ENCODE measurements around the gene CMA1. TPM values are rescaled to one million over a fixed set of nuclear protein-coding genes. Genes with fewer than 3 reads are reported as not detected.
A peak's percentile ranks its signal among the peaks of the same experiment; 100 is the strongest.
"Not testable (repeated sequence)": the region's sequence is repeated elsewhere in the genome, so short reads cannot be mapped to it uniquely, and the experiment has no call there.

Gene CMA1
- total and polyA plus RNA-seq, 4 donors = 0.81 TPM; not detected in 3

DNA sequence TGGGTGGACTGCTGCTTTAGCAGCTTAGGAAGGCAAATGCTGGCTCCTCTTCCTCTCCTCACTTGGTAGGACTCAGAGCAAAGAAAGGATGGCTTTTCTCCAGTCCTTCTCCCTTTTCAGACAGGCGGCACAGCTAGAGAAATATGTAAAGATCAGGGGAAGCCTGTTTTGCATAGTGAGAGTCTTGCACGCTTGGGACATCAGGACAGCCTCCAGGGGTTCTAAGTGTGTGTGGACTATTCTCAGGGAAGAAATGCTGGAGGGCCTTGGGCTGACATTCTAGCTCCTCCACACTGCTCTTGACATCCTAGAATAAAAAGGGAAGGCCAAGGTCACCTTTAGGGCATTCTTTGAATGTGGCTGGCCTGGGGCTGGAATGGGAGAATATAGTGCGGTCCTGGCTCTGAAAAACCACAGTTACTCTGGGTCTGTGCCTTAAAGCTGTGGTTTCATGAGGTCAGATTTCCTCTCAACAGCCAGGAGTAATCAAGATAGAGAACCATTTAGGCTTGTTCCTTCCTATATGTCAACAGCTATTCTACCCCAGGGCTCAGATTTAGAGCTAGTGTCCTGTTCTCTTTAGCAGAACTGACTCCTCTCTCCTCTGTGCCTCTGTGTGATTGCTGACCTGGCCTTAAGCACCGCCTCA is 24.3 kb downstream of the CMA1 start:
- H3K27ac ChIP-seq (ENCODE audit: low read depth in 1 of 2, low read length in 2 of 2) = no peak overlapping the region
- no peaks in the 10 kb centered on the region for H3K4me1 ChIP-seq (ENCODE audit: control insufficient read depth in 4 of 4, insufficient read depth in 4 of 4, low read length in 3 of 4)
- DNase-seq (ENCODE audit: low spot score) = no peak
- 55% methylated on average over 4 of the region's 4 CpGs for WGBS
- TF ChIP-seq, protein P1, sequence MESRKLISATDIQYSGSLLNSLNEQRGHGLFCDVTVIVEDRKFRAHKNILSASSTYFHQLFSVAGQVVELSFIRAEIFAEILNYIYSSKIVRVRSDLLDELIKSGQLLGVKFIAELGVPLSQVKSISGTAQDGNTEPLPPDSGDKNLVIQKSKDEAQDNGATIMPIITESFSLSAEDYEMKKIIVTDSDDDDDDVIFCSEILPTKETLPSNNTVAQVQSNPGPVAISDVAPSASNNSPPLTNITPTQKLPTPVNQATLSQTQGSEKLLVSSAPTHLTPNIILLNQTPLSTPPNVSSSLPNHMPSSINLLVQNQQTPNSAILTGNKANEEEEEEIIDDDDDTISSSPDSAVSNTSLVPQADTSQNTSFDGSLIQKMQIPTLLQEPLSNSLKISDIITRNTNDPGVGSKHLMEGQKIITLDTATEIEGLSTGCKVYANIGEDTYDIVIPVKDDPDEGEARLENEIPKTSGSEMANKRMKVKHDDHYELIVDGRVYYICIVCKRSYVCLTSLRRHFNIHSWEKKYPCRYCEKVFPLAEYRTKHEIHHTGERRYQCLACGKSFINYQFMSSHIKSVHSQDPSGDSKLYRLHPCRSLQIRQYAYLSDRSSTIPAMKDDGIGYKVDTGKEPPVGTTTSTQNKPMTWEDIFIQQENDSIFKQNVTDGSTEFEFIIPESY (IDR thresholded peaks at IDR 0.05) = no peak
- no peak for TF ChIP-seq TAF1 (conservative IDR thresholded peaks at IDR 0.05)
- no peak for TF ChIP-seq GABPA (IDR thresholded peaks at IDR 0.05 in 1 of 2, conservative IDR thresholded peaks at IDR 0.05 in 1 of 2)
- TF ChIP-seq, protein P2, sequence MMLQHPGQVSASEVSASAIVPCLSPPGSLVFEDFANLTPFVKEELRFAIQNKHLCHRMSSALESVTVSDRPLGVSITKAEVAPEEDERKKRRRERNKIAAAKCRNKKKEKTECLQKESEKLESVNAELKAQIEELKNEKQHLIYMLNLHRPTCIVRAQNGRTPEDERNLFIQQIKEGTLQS (IDR thresholded peaks at IDR 0.05) = no peak
- TF ChIP-seq YY1 (IDR thresholded peaks at IDR 0.05) = no peak
- no peak for TF ChIP-seq NR2F2 (IDR thresholded peaks at IDR 0.05)
- TF ChIP-seq HNF4A (conservative IDR thresholded peaks at IDR 0.05) = no peak
- no peak for TF ChIP-seq RAD21 (IDR thresholded peaks at IDR 0.05)
- TF ChIP-seq SP1 (IDR thresholded peaks at IDR 0.05) = no peak
- no peak for TF ChIP-seq FOXA2 (IDR thresholded peaks at IDR 0.05)
- TF ChIP-seq, protein P3, sequence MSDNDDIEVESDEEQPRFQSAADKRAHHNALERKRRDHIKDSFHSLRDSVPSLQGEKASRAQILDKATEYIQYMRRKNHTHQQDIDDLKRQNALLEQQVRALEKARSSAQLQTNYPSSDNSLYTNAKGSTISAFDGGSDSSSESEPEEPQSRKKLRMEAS (IDR thresholded peaks at IDR 0.05) = no peak
- no peak for TF ChIP-seq EGR1 (IDR thresholded peaks at IDR 0.05; ENCODE audit: low read depth in 2 of 2)
- TF ChIP-seq JUND (IDR thresholded peaks at IDR 0.05) = no peak
- no peaks in the 10 kb centered on the region for H3K36me3 ChIP-seq (ENCODE audit: control insufficient read depth in 4 of 4, insufficient read depth in 3 of 4, low read depth in 1 of 4, low read length in 3 of 4)
- H3K27me3 ChIP-seq (ENCODE audit: control insufficient read depth in 4 of 4, insufficient read depth in 4 of 4, low read length in 3 of 4) = no peaks in the 10 kb centered on the region
- no peaks in the 10 kb centered on the region for H3K9me3 ChIP-seq (ENCODE audit: control insufficient read depth in 4 of 4, low read length in 3 of 4)
- H3K9ac ChIP-seq (ENCODE audit: low read depth in 1 of 2, low read length in 2 of 2) = no peak overlapping the region
- no peak overlapping the region for H3K4me3 ChIP-seq (ENCODE audit: low read depth in 1 of 3, low read length in 3 of 3)

DNA sequence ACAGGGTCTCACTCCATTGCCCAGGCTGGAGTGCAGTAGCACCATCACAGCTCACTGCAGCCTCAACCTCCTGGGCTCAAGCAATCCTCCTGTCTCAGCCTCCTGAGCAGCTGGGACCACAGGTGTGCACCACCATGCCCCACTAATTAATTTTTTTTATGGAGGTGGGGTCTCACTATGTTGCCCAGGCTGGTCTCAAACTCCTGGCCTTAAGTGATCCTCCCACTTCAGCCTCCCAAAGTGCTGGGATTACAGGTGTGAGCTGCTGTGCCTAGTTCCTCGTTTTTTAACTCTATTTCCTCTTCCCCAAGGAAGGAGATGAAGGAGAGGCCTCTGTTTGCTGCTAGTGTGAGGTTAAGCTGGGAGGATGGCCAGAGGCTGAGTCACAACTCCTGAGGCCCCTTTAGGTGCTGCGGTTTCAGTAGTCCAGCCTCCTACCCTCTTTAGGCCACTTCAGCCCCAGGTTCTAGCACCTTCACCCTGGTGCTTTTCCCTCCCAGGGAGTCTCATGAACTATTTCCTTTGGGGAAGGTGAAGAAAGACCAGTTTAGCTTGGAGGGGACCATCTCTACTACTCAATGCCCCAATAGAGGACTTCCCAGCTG is 25.3 kb downstream of the CMA1 start:
- H3K4me1 ChIP-seq (ENCODE audit: control insufficient read depth in 4 of 4, insufficient read depth in 4 of 4, low read length in 3 of 4); H3K9ac ChIP-seq (ENCODE audit: low read depth in 1 of 2, low read length in 2 of 2); H3K9me3 ChIP-seq (ENCODE audit: control insufficient read depth in 4 of 4, low read length in 3 of 4); H3K4me3 ChIP-seq (ENCODE audit: low read depth in 1 of 3, low read length in 3 of 3); H3K27me3 ChIP-seq (ENCODE audit: control insufficient read depth in 4 of 4, insufficient read depth in 4 of 4, low read length in 3 of 4); H3K27ac ChIP-seq (ENCODE audit: low read depth in 1 of 2, low read length in 2 of 2); DNase-seq (ENCODE audit: low spot score); H3K36me3 ChIP-seq (ENCODE audit: control insufficient read depth in 4 of 4, insufficient read depth in 3 of 4, low read depth in 1 of 4, low read length in 3 of 4): not testable (repeated sequence)
- 77% methylated on average over 2 of the region's 2 CpGs for WGBS

DNA sequence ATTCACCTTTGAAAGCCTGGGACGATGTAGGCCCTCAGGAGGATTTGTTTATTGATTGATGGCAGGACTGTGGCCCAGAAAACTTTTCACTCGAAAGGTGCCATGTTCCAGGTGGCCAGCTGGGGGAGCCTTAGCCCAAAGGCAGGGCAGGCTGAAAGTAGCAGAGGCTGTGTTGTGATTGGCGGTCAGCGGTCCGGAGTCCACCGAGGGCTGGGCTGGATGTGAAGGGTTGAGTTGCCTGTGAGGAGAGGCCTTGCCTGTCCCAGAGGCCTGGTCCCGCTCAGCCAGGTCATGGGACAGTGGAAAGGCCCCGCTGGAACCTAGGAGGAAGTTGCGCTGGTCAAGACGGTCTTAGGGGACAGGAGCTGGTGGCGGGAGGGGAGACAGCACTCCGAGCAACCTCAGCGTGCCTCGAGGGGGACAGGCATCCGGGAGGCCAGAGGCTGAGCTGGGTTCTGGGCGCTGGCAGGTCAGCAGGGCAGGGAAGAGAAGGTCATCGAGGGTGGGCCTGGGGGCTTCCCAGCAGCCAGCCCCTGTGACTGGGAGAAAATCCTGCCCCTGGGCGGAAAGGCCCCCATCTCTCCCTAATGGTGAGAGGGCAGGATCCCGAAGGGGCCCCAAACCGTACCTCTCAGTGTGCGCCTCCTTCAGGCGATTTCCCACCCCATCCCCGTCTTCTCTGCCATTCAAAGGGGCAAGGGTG is 26.3 kb downstream of the CMA1 start:
- Histone ChIP-seq H3K27ac (ENCODE audit: low read depth in 1 of 2, low read length in 2 of 2) (no peak overlapping the region), H3K4me1 (ENCODE audit: control insufficient read depth in 4 of 4, insufficient read depth in 4 of 4, low read length in 3 of 4) (no peaks in the 10 kb centered on the region), H3K27me3 (ENCODE audit: control insufficient read depth in 4 of 4, insufficient read depth in 4 of 4, low read length in 3 of 4) (no peaks in the 10 kb centered on the region), H3K9ac (ENCODE audit: low read depth in 1 of 2, low read length in 2 of 2) (no peak overlapping the region), H3K36me3 (ENCODE audit: control insufficient read depth in 4 of 4, insufficient read depth in 3 of 4, low read depth in 1 of 4, low read length in 3 of 4) (no peaks in the 10 kb centered on the region), H3K9me3 (ENCODE audit: control insufficient read depth in 4 of 4, low read length in 3 of 4) (no peaks in the 10 kb centered on the region), H3K4me3 (ENCODE audit: low read depth in 1 of 3, low read length in 3 of 3) (no peak overlapping the region)
- no peak for TF ChIP-seq YY1 (IDR thresholded peaks at IDR 0.05)
- TF ChIP-seq, protein P4, sequence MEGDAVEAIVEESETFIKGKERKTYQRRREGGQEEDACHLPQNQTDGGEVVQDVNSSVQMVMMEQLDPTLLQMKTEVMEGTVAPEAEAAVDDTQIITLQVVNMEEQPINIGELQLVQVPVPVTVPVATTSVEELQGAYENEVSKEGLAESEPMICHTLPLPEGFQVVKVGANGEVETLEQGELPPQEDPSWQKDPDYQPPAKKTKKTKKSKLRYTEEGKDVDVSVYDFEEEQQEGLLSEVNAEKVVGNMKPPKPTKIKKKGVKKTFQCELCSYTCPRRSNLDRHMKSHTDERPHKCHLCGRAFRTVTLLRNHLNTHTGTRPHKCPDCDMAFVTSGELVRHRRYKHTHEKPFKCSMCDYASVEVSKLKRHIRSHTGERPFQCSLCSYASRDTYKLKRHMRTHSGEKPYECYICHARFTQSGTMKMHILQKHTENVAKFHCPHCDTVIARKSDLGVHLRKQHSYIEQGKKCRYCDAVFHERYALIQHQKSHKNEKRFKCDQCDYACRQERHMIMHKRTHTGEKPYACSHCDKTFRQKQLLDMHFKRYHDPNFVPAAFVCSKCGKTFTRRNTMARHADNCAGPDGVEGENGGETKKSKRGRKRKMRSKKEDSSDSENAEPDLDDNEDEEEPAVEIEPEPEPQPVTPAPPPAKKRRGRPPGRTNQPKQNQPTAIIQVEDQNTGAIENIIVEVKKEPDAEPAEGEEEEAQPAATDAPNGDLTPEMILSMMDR (IDR thresholded peaks at IDR 0.05; ENCODE audit: low read depth, low read length, missing input control) = peak; percentile 30
- no peak for TF ChIP-seq TAF1 (conservative IDR thresholded peaks at IDR 0.05)
- TF ChIP-seq SP1 (IDR thresholded peaks at IDR 0.05) = no peak
- no peak for TF ChIP-seq HNF4A (conservative IDR thresholded peaks at IDR 0.05)
- no peak for TF ChIP-seq JUND (IDR thresholded peaks at IDR 0.05)
- TF ChIP-seq FOXA1 (IDR thresholded peaks at IDR 0.05) = no peak
- peak; percentile 29 to 51 for TF ChIP-seq RAD21 (IDR thresholded peaks at IDR 0.05)
- TF ChIP-seq, protein P2 (IDR thresholded peaks at IDR 0.05) = no peak
- TF ChIP-seq, protein P5, sequence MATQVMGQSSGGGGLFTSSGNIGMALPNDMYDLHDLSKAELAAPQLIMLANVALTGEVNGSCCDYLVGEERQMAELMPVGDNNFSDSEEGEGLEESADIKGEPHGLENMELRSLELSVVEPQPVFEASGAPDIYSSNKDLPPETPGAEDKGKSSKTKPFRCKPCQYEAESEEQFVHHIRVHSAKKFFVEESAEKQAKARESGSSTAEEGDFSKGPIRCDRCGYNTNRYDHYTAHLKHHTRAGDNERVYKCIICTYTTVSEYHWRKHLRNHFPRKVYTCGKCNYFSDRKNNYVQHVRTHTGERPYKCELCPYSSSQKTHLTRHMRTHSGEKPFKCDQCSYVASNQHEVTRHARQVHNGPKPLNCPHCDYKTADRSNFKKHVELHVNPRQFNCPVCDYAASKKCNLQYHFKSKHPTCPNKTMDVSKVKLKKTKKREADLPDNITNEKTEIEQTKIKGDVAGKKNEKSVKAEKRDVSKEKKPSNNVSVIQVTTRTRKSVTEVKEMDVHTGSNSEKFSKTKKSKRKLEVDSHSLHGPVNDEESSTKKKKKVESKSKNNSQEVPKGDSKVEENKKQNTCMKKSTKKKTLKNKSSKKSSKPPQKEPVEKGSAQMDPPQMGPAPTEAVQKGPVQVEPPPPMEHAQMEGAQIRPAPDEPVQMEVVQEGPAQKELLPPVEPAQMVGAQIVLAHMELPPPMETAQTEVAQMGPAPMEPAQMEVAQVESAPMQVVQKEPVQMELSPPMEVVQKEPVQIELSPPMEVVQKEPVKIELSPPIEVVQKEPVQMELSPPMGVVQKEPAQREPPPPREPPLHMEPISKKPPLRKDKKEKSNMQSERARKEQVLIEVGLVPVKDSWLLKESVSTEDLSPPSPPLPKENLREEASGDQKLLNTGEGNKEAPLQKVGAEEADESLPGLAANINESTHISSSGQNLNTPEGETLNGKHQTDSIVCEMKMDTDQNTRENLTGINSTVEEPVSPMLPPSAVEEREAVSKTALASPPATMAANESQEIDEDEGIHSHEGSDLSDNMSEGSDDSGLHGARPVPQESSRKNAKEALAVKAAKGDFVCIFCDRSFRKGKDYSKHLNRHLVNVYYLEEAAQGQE (IDR thresholded peaks at IDR 0.05) = no peak
- peak; percentile 39 for DNase-seq (ENCODE audit: low spot score)
- 57% methylated on average over 23 of the region's 23 CpGs for WGBS

Measured in liver (tissue), 9 donors.